WTC11 (cell line): ENCODE measurements around the gene GPC1. TPM values are rescaled to one million over a fixed set of nuclear protein-coding genes. Genes with fewer than 3 reads are reported as not detected.

ENCODE experiments used
- ATAC-seq: fragments of 200-7000 bp; cut with Tn5 transposase; 2 replicates; pipeline ENCODE4 v1.10.0; 2021; ENCODE audit warnings: mild to moderate bottlenecking, moderate library complexity
- CTCF ChIA-PET: fragments of 300-600 bp; sonication (Branson Sonifier 250); formaldehyde crosslinking; loops from one replicate; lab custom pipeline; 2021; ENCODE audit warnings: antibody characterized with exemption; lab: Charles Lee
- POLR2A ChIA-PET: fragments of 350-600 bp; sonication (Branson Sonifier 250); formaldehyde crosslinking; loops from one replicate; lab custom pipeline; 2021; ENCODE audit warnings: antibody characterized with exemption; lab: Charles Lee
- DNase-seq: peaks from one replicate; pipeline ENCODE4 v3.0.0; 2021; ENCODE audit warnings: low spot score
- H3K27ac Mint-ChIP-seq: 2 replicates; pipeline ENCODE4 v1.8.0; 2021; ENCODE audit warnings: mixed read lengths
- H3K27me3 Mint-ChIP-seq: 2 replicates; pipeline ENCODE4 v1.8.0; 2021; ENCODE audit warnings: low read depth, mild to moderate bottlenecking, moderate library complexity, mixed read lengths
- H3K36me3 Mint-ChIP-seq: 2 replicates; pipeline ENCODE4 v1.8.0; 2021; ENCODE audit warnings: mixed read lengths
- H3K4me1 Mint-ChIP-seq: 2 replicates; pipeline ENCODE4 v1.8.0; 2022; ENCODE audit warnings: mixed read lengths
- H3K4me3 Mint-ChIP-seq: 2 replicates; pipeline ENCODE4 v1.8.0; 2021; ENCODE audit warnings: mild to moderate bottlenecking, moderate library complexity, mixed read lengths
- H3K9me3 Mint-ChIP-seq: 2 replicates; pipeline ENCODE4 v1.8.0; 2021; ENCODE audit warnings: mixed read lengths
- ATF1 ChIP-seq: sonication (generic); formaldehyde crosslinking; IDR thresholded peaks from 2 replicates; pipeline ENCODE4 v1.8.1; 2023; ENCODE audit warnings: mild to moderate bottlenecking, moderate library complexity, missing genetic modification reagents
- ESRRA ChIP-seq: sonication (generic); formaldehyde crosslinking; IDR thresholded peaks from 2 replicates; pipeline ENCODE4 v1.8.1; 2022; ENCODE audit warnings: mild to moderate bottlenecking, missing genetic modification reagents, borderline replicate concordance
- FOXJ3 ChIP-seq: sonication (generic); formaldehyde crosslinking; IDR thresholded peaks from 2 replicates; pipeline ENCODE4 v1.9.0; 2021; ENCODE audit warnings: missing genetic modification reagents, mild to moderate bottlenecking, borderline replicate concordance
- JUN ChIP-seq: sonication (generic); formaldehyde crosslinking; IDR thresholded peaks from 2 replicates; pipeline ENCODE4 v1.8.0; 2023; ENCODE audit warnings: mild to moderate bottlenecking, missing genetic modification reagents
- TCF7 ChIP-seq: sonication (generic); formaldehyde crosslinking; IDR thresholded peaks from 2 replicates; pipeline ENCODE4 v1.8.0; 2022; ENCODE audit warnings: mild to moderate bottlenecking, low read depth, missing genetic modification reagents, moderate library complexity
- ZBTB21 ChIP-seq: sonication (generic); formaldehyde crosslinking; IDR thresholded peaks from 2 replicates; pipeline ENCODE4 v1.8.1; 2023; ENCODE audit warnings: mild to moderate bottlenecking, missing genetic modification reagents, borderline replicate concordance
- ZNF138 ChIP-seq: sonication (generic); formaldehyde crosslinking; conservative IDR thresholded peaks from 2 replicates; pipeline ENCODE4 v1.8.1; 2022; ENCODE audit warnings: mild to moderate bottlenecking, moderate library complexity, missing genetic modification reagents
- ZNF232 ChIP-seq: sonication (generic); formaldehyde crosslinking; IDR thresholded peaks from 2 replicates; pipeline ENCODE4 v1.8.0; 2022; ENCODE audit warnings: mild to moderate bottlenecking, missing genetic modification reagents
- total RNA-seq: library from RNA; stranded (reverse); gene quantifications from 3 replicates; pipeline ENCODE4 v1.2.3, GENCODE V29; 2021
- TF ChIP-seq, protein P1 (sequence below): fragments of 250-450 bp; sonication (Bioruptor Pico); IDR thresholded peaks from 2 replicates; pipeline ENCODE4 v1.9.0; 2021; ENCODE audit warnings: mild to moderate bottlenecking, borderline replicate concordance
- TF ChIP-seq, protein P2 (sequence below): sonication (generic); formaldehyde crosslinking; IDR thresholded peaks from 2 replicates; pipeline ENCODE4 v1.8.0; 2022; ENCODE audit warnings: missing genetic modification reagents
- TF ChIP-seq, protein P3 (sequence below): fragments of 250-450 bp; sonication (Bioruptor Pico); IDR thresholded peaks from 2 replicates; pipeline ENCODE4 v1.9.0; 2021; ENCODE audit warnings: mild to moderate bottlenecking
- TF ChIP-seq, protein P4 (sequence below): sonication (generic); formaldehyde crosslinking; IDR thresholded peaks from 2 replicates; pipeline ENCODE4 v1.8.0; 2022; ENCODE audit warnings: mild to moderate bottlenecking, missing genetic modification reagents
- TF ChIP-seq, protein P5 (sequence below): sonication (generic); formaldehyde crosslinking; conservative IDR thresholded peaks from 2 replicates; pipeline ENCODE4 v1.8.1; 2022; ENCODE audit warnings: mild to moderate bottlenecking, missing genetic modification reagents
- TF ChIP-seq, protein P6 (sequence below): sonication (generic); formaldehyde crosslinking; IDR thresholded peaks from 2 replicates; pipeline ENCODE4 v1.8.1; 2022; ENCODE audit warnings: mild to moderate bottlenecking, missing genetic modification reagents, moderate library complexity, borderline replicate concordance

GPC1 gene
- total RNA-seq, 1 experiment from 2014 or later = 41.5 TPM

DNA sequence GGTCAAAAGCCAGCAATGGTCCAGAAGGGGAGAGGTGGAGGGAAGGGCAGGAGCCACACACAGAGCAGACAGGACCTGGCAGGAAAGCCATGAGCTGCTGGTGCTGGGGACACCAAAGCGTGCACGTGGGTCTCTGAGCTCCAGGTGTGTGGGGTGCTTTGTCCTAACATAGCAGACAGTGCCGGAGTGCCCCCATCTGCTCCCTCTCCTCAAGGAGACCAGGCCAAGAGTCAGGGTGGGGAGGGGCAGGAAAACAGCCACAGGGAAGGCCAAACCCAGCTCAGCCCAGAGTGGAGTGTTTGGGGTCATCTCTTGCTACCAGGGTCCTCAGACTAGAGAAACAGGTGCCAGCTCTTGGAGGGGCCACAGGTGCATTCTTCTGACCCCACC lies 4.2 kb upstream of the GPC1 start (continued):
- TF ChIP-seq, protein P1, sequence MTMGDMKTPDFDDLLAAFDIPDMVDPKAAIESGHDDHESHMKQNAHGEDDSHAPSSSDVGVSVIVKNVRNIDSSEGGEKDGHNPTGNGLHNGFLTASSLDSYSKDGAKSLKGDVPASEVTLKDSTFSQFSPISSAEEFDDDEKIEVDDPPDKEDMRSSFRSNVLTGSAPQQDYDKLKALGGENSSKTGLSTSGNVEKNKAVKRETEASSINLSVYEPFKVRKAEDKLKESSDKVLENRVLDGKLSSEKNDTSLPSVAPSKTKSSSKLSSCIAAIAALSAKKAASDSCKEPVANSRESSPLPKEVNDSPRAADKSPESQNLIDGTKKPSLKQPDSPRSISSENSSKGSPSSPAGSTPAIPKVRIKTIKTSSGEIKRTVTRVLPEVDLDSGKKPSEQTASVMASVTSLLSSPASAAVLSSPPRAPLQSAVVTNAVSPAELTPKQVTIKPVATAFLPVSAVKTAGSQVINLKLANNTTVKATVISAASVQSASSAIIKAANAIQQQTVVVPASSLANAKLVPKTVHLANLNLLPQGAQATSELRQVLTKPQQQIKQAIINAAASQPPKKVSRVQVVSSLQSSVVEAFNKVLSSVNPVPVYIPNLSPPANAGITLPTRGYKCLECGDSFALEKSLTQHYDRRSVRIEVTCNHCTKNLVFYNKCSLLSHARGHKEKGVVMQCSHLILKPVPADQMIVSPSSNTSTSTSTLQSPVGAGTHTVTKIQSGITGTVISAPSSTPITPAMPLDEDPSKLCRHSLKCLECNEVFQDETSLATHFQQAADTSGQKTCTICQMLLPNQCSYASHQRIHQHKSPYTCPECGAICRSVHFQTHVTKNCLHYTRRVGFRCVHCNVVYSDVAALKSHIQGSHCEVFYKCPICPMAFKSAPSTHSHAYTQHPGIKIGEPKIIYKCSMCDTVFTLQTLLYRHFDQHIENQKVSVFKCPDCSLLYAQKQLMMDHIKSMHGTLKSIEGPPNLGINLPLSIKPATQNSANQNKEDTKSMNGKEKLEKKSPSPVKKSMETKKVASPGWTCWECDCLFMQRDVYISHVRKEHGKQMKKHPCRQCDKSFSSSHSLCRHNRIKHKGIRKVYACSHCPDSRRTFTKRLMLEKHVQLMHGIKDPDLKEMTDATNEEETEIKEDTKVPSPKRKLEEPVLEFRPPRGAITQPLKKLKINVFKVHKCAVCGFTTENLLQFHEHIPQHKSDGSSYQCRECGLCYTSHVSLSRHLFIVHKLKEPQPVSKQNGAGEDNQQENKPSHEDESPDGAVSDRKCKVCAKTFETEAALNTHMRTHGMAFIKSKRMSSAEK = no peak
- TF ChIP-seq, protein P2, sequence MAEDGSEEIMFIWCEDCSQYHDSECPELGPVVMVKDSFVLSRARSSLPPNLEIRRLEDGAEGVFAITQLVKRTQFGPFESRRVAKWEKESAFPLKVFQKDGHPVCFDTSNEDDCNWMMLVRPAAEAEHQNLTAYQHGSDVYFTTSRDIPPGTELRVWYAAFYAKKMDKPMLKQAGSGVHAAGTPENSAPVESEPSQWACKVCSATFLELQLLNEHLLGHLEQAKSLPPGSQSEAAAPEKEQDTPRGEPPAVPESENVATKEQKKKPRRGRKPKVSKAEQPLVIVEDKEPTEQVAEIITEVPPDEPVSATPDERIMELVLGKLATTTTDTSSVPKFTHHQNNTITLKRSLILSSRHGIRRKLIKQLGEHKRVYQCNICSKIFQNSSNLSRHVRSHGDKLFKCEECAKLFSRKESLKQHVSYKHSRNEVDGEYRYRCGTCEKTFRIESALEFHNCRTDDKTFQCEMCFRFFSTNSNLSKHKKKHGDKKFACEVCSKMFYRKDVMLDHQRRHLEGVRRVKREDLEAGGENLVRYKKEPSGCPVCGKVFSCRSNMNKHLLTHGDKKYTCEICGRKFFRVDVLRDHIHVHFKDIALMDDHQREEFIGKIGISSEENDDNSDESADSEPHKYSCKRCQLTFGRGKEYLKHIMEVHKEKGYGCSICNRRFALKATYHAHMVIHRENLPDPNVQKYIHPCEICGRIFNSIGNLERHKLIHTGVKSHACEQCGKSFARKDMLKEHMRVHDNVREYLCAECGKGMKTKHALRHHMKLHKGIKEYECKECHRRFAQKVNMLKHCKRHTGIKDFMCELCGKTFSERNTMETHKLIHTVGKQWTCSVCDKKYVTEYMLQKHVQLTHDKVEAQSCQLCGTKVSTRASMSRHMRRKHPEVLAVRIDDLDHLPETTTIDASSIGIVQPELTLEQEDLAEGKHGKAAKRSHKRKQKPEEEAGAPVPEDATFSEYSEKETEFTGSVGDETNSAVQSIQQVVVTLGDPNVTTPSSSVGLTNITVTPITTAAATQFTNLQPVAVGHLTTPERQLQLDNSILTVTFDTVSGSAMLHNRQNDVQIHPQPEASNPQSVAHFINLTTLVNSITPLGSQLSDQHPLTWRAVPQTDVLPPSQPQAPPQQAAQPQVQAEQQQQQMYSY (CRISPR knock-in tag) = no peak

DNA sequence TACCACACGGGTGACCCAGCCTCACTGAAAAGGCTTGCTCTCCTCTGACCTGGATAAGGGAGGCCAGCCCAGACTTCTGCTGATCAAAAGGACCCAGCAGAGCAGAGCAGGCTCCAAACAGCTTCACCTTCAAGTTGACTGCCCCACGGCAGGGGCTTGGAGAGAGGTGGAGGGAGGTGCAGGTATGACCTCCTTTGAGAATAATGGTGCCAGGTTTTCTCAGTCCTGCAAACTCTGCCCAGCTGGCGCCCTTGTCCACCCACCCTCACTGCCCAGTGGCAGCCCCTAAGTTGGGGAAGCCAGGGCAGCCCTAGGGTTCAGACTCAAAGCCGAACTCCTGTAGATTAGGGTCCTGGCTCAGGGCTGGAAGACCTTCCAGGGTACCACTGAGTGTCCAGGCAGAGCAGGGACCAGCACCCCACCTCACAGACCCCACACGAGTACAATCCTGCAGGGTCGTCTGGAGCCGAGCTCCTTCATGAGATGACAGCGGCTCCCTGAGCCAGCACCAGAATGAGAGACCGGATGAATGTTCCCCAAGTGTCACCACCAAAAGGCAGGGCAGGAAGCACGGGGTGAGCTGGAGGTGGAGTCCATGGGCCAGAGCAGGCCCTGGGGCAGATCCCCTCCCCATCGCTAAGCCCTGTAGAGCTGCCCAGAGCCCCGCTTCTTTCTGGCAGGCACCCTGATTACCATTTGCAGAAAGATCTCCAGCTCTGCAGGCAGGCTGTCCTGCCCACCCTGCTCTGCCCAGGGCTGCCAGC lies 3.6 kb upstream of the GPC1 start:
- ChIA-PET POLR2A (no interaction called here), CTCF (interaction anchor here (0.7 to 3.1 kb wide), 2 partner anchors 199 to 216 kb away, joined by 3 to 9 read pairs; no protein-coding TSS in a partner anchor)
- no peak for DNase-seq
- TF ChIP-seq TCF7 (CRISPR knock-in tag) (no peak), JUN (CRISPR knock-in tag) (no peak), ZBTB21 (CRISPR knock-in tag) (no peak), ZNF232 (CRISPR knock-in tag) (no peak)
- TF ChIP-seq, protein P3, sequence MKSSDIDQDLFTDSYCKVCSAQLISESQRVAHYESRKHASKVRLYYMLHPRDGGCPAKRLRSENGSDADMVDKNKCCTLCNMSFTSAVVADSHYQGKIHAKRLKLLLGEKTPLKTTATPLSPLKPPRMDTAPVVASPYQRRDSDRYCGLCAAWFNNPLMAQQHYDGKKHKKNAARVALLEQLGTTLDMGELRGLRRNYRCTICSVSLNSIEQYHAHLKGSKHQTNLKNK (CRISPR knock-in tag) = no peak
- TF ChIP-seq, protein P4, sequence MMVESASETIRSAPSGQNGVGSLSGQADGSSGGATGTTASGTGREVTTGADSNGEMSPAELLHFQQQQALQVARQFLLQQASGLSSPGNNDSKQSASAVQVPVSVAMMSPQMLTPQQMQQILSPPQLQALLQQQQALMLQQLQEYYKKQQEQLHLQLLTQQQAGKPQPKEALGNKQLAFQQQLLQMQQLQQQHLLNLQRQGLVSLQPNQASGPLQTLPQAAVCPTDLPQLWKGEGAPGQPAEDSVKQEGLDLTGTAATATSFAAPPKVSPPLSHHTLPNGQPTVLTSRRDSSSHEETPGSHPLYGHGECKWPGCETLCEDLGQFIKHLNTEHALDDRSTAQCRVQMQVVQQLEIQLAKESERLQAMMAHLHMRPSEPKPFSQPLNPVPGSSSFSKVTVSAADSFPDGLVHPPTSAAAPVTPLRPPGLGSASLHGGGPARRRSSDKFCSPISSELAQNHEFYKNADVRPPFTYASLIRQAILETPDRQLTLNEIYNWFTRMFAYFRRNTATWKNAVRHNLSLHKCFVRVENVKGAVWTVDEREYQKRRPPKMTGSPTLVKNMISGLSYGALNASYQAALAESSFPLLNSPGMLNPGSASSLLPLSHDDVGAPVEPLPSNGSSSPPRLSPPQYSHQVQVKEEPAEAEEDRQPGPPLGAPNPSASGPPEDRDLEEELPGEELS = no peak
- H3K27ac Mint-ChIP-seq = no peak overlapping the region
- H3K4me3 Mint-ChIP-seq = no peak overlapping the region
- peaks cover 28% of the 10 kb centered on the region for H3K27me3 Mint-ChIP-seq
- H3K36me3 Mint-ChIP-seq = no peaks in the 10 kb centered on the region
- no peak for ATAC-seq
- peaks cover 5% of the 10 kb centered on the region for H3K4me1 Mint-ChIP-seq
- peaks cover 5% of the 10 kb centered on the region; the same call in 1 of the 2 replicates for H3K9me3 Mint-ChIP-seq

DNA sequence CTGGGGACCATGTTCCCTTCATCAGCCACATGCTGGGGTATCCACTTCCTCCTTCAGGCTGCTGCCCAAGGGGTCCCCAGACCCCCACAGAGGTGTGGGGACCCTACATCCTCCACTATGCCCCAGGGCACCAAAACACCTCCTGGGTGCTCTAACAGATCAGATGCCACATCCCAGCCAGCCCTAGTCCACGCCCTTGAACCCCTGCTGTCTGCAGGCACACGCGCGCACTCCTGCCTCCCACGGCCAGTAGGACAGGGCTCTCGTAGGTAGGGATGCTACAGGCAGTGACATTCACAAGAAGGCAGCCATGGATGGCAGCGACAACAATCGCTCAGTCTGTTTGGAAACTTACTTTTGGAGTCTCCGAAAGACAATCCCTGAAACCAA lies 3.0 kb upstream of the GPC1 start:
- Mint-ChIP-seq H3K27me3 (peaks cover 33% of the 10 kb centered on the region), H3K4me1 (peaks cover 3% of the 10 kb centered on the region; the same call in 1 of the 2 replicates), H3K4me3 (no peak overlapping the region), H3K27ac (no peak overlapping the region), H3K9me3 (0 out of 2 replicates have a peak, but pooled peaks cover 4% of the 10 kb centered on the region), H3K36me3 (no peaks in the 10 kb centered on the region)
- ATAC-seq (no peak), DNase-seq (no peak)
- ChIA-PET POLR2A (no interaction called here), CTCF (interaction anchor here (3.1 kb wide), 1 partner anchor 199 kb away, joined by 9 read pairs; no protein-coding TSS in a partner anchor)
- TF ChIP-seq, protein P1 = no peak
- TF ChIP-seq FOXJ3 (CRISPR knock-in tag) = no peak
- TF ChIP-seq ZNF138 (CRISPR knock-in tag) = no peak
- TF ChIP-seq ATF1 = no peak
- TF ChIP-seq ESRRA = no peak
- TF ChIP-seq TCF7 (CRISPR knock-in tag) = no peak
- TF ChIP-seq, protein P5, sequence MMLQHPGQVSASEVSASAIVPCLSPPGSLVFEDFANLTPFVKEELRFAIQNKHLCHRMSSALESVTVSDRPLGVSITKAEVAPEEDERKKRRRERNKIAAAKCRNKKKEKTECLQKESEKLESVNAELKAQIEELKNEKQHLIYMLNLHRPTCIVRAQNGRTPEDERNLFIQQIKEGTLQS = no peak
- TF ChIP-seq, protein P6, sequence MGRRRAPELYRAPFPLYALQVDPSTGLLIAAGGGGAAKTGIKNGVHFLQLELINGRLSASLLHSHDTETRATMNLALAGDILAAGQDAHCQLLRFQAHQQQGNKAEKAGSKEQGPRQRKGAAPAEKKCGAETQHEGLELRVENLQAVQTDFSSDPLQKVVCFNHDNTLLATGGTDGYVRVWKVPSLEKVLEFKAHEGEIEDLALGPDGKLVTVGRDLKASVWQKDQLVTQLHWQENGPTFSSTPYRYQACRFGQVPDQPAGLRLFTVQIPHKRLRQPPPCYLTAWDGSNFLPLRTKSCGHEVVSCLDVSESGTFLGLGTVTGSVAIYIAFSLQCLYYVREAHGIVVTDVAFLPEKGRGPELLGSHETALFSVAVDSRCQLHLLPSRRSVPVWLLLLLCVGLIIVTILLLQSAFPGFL (CRISPR knock-in tag) = no peak
